GM18499 (cell line): ENCODE measurements around the gene MEGF6.

Source experiments
- ATAC-seq: cut with Tn5 transposase; IDR thresholded peaks from one replicate; pipeline ENCODE4 v1.9.1; 2021; ENCODE audit warnings: moderate number of reproducible peaks; ENCODE audit not compliant: insufficient read depth, unreplicated experiment

MEGF6 gene

GRCh38 chr1:3467096-3468036 lies 143.9 kb downstream of the MEGF6 start:
- no peak for ATAC-seq

- no peak for ATAC-seq
These were observed 144.8 kb downstream of the MEGF6 start for GRCh38 chr1:3466366-3467075.

- ATAC-seq = no peak
These were observed 145.4 kb downstream of the MEGF6 start for GRCh38 chr1:3465935-3466321.

- ATAC-seq = no peak
These were observed 146.0 kb downstream of the MEGF6 start for GRCh38 chr1:3465091-3465934.

- ATAC-seq = no peak
These were observed 146.7 kb downstream of the MEGF6 start for GRCh38 chr1:3464649-3465025.

GRCh38 chr1:3463891-3464648 lies 147.2 kb downstream of the MEGF6 start:
- no peak for ATAC-seq

- ATAC-seq = no peak
These were observed 147.9 kb downstream of the MEGF6 start for GRCh38 chr1:3463408-3463863.

- no peak for ATAC-seq
These were observed 148.3 kb downstream of the MEGF6 start for GRCh38 chr1:3463013-3463385.

GRCh38 chr1:3462356-3463012 lies 148.8 kb downstream of the MEGF6 start:
- ATAC-seq = no peak

GRCh38 chr1:3461934-3462275 lies 149.4 kb downstream of the MEGF6 start:
- ATAC-seq = no peak

- no peak for ATAC-seq
These were observed 149.9 kb downstream of the MEGF6 start for GRCh38 chr1:3461238-3461933.

- no peak for ATAC-seq
These were observed 150.6 kb downstream of the MEGF6 start for GRCh38 chr1:3460672-3461131.

- no peak for ATAC-seq
These were observed 151.2 kb downstream of the MEGF6 start for GRCh38 chr1:3459940-3460671.

GRCh38 chr1:3459051-3459908 lies 152.0 kb downstream of the MEGF6 start:
- ATAC-seq = no peak

- no peak for ATAC-seq
These were observed 153.1 kb downstream of the MEGF6 start for GRCh38 chr1:3457910-3458883.
